Activated CD4-positive, alpha-beta T cell treated with anti-CD3 and anti-CD28 coated beads for 36 hours (primary cell): ENCODE data around the gene SMOC1. TPM values are rescaled to one million over a fixed set of nuclear protein-coding genes. Genes with fewer than 3 reads are reported as not detected.

Source experiments
- ATAC-seq: fragments of 200-7000 bp; cut with Tn5 transposase; one replicate; pipeline ENCODE4 v1.10.0; 2021; ENCODE audit warnings: mild to moderate bottlenecking, moderate library complexity
- CTCF ChIA-PET: fragments of 350-600 bp; sonication (Branson Sonifier 250); formaldehyde crosslinking; loops from one replicate; lab custom pipeline; 2021; ENCODE audit warnings: antibody characterized with exemption; lab: Charles Lee
- POLR2A ChIA-PET: fragments of 350-600 bp; sonication (Branson Sonifier 250); formaldehyde crosslinking; loops from one replicate; lab custom pipeline; 2021; ENCODE audit warnings: antibody characterized with exemption, inconsistent platforms; lab: Charles Lee
- DNase-seq: peaks from one replicate; pipeline ENCODE4 v3.0.0-alpha.2; 2020
- H3K27ac Mint-ChIP-seq: one replicate; pipeline ENCODE4 v1.8.0; 2021; ENCODE audit warnings: mixed read lengths
- H3K27me3 Mint-ChIP-seq: one replicate; pipeline ENCODE4 v1.8.0; 2021; ENCODE audit warnings: mixed read lengths
- H3K36me3 Mint-ChIP-seq: one replicate; pipeline ENCODE4 v1.8.0; 2021; ENCODE audit warnings: low read depth, mixed read lengths
- H3K4me1 Mint-ChIP-seq: one replicate; pipeline ENCODE4 v1.8.0; 2021; ENCODE audit warnings: mixed read lengths
- H3K4me3 Mint-ChIP-seq: one replicate; pipeline ENCODE4 v1.8.0; 2021; ENCODE audit warnings: mild to moderate bottlenecking, moderate library complexity, mixed read lengths
- H3K9me3 Mint-ChIP-seq: one replicate; pipeline ENCODE4 v1.8.0; 2021; ENCODE audit warnings: low read depth, mixed read lengths
- intact Hi-C, 2 experiments: fragments of 100-400 bp; cut with DNase I in 1 of 2; cut with micrococcal nuclease in 1 of 2; formaldehyde crosslinking; loops; one replicate each; pipeline versions ENCODE4 v1.14.2 to v1.15.1; 2022 to 2024; cut with DNase I, micrococcal nuclease
- total RNA-seq, 2 experiments: library from RNA; stranded (reverse); gene quantifications; one replicate each; pipeline ENCODE4 v1.2.3, GENCODE V29; 2021

SMOC1 gene
- total RNA-seq, 2 experiments from 2014 or later: not detected

- intact Hi-C loops: no loop called here
- no peaks in the 10 kb centered on the region for H3K9me3 Mint-ChIP-seq
- no peaks in the 10 kb centered on the region for H3K36me3 Mint-ChIP-seq
- no peak for ATAC-seq
- DNase-seq: no peak
- peaks cover 12% of the 10 kb centered on the region for H3K4me1 Mint-ChIP-seq
- POLR2A ChIA-PET: no interaction called here
- CTCF ChIA-PET: interaction anchor here (4.2 kb wide), 1 partner anchor 10 kb away, joined by 21 read pairs; no protein-coding TSS in a partner anchor
- no peak overlapping the region for H3K4me3 Mint-ChIP-seq
- peaks cover 16% of the 10 kb centered on the region for H3K27me3 Mint-ChIP-seq
- no peak overlapping the region for H3K27ac Mint-ChIP-seq
These were observed 139.0 kb downstream of the SMOC1 start for GRCh38 chr14:70018230-70018629.

- ChIA-PET CTCF (interaction anchor here (1.6 to 4.2 kb wide), 2 partner anchors 9 to 200 kb away, joined by 6 to 21 read pairs; no protein-coding TSS in a partner anchor), POLR2A (no interaction called here)
- DNase-seq: no peak
- Mint-ChIP-seq H3K36me3 (no peaks in the 10 kb centered on the region), H3K27me3 (peaks cover 16% of the 10 kb centered on the region), H3K9me3 (no peaks in the 10 kb centered on the region), H3K27ac (no peak overlapping the region), H3K4me1 (peaks cover 12% of the 10 kb centered on the region), H3K4me3 (no peak overlapping the region)
- intact Hi-C loops: no loop called here
- no peak for ATAC-seq
These were observed 139.5 kb downstream of the SMOC1 start for GRCh38 chr14:70018713-70019211.

GRCh38 chr14:70019695-70020094, 140.5 kb downstream of the SMOC1 start:
- H3K4me1 Mint-ChIP-seq: peaks cover 12% of the 10 kb centered on the region
- no peak for DNase-seq
- no peak overlapping the region for H3K4me3 Mint-ChIP-seq
- ATAC-seq: no peak
- ChIA-PET CTCF (interaction anchor here (0.5 to 4.2 kb wide), 5 partner anchors 8 to 201 kb away, joined by 3 to 21 read pairs (median 4); no protein-coding TSS in a partner anchor), POLR2A (no interaction called here)
- H3K27ac Mint-ChIP-seq: no peak overlapping the region
- H3K27me3 Mint-ChIP-seq: peaks cover 12% of the 10 kb centered on the region
- H3K36me3 Mint-ChIP-seq: no peaks in the 10 kb centered on the region
- intact Hi-C loops: loop anchor here in 1 of 2 experiments (10.0 kb wide), 1 partner anchor 445 kb away; the partner anchor contains the start of gene CCDC177
- H3K9me3 Mint-ChIP-seq: no peaks in the 10 kb centered on the region

- H3K36me3 Mint-ChIP-seq: no peaks in the 10 kb centered on the region
- H3K27me3 Mint-ChIP-seq: peaks cover 11% of the 10 kb centered on the region
- peaks cover 12% of the 10 kb centered on the region for H3K4me1 Mint-ChIP-seq
- intact Hi-C loops: loop anchor here in 1 of 2 experiments (10.0 kb wide), 1 partner anchor 446 kb away; the partner anchor contains the start of gene CCDC177
- ATAC-seq (no peak), DNase-seq (no peak)
- H3K9me3 Mint-ChIP-seq: no peaks in the 10 kb centered on the region
- CTCF ChIA-PET: interaction anchor here (1.4 to 1.6 kb wide), 2 partner anchors 143 to 202 kb away, joined by 3 to 6 read pairs; no protein-coding TSS in a partner anchor
- H3K27ac Mint-ChIP-seq: no peak overlapping the region
- POLR2A ChIA-PET: interaction anchor here (0.6 kb wide), 1 partner anchor 321 kb away, joined by 4 read pairs; no protein-coding TSS in a partner anchor
- no peak overlapping the region for H3K4me3 Mint-ChIP-seq
These were observed 141.3 kb downstream of the SMOC1 start for GRCh38 chr14:70020352-70021170.

- POLR2A ChIA-PET: no interaction called here
- intact Hi-C loops: loop anchor here in 1 of 2 experiments (10.0 kb wide), 1 partner anchor 447 kb away; the partner anchor contains the start of gene CCDC177
- H3K27ac Mint-ChIP-seq: no peak overlapping the region
- no peak for DNase-seq
- H3K4me3 Mint-ChIP-seq: no peak overlapping the region
- ATAC-seq: no peak
- H3K4me1 Mint-ChIP-seq: peaks cover 12% of the 10 kb centered on the region
- no peaks in the 10 kb centered on the region for H3K9me3 Mint-ChIP-seq
- peaks cover 11% of the 10 kb centered on the region for H3K27me3 Mint-ChIP-seq
- H3K36me3 Mint-ChIP-seq: no peaks in the 10 kb centered on the region
- CTCF ChIA-PET: interaction anchor here (0.6 kb wide), 1 partner anchor 185 kb away, joined by 4 read pairs; no protein-coding TSS in a partner anchor
These were observed 142.5 kb downstream of the SMOC1 start for GRCh38 chr14:70021548-70022220.

- no peak for DNase-seq
- peaks cover 7% of the 10 kb centered on the region for H3K27me3 Mint-ChIP-seq
- no peaks in the 10 kb centered on the region for H3K9me3 Mint-ChIP-seq
- no peak overlapping the region for H3K4me3 Mint-ChIP-seq
- intact Hi-C loops: loop anchor here in 1 of 2 experiments (10.0 kb wide), 1 partner anchor 448 kb away; the partner anchor contains the start of gene CCDC177
- no peak overlapping the region for H3K27ac Mint-ChIP-seq
- no peaks in the 10 kb centered on the region for H3K36me3 Mint-ChIP-seq
- peaks cover 11% of the 10 kb centered on the region for H3K4me1 Mint-ChIP-seq
- ATAC-seq: no peak
- CTCF ChIA-PET: no interaction called here
- POLR2A ChIA-PET: no interaction called here
These were observed 143.7 kb downstream of the SMOC1 start for GRCh38 chr14:70022771-70023445.

GRCh38 chr14:70023871-70024270, 144.7 kb downstream of the SMOC1 start:
- intact Hi-C loops: loop anchor here in 1 of 2 experiments (10.0 kb wide), 1 partner anchor 449 kb away; the partner anchor contains the start of gene CCDC177
- POLR2A ChIA-PET: no interaction called here
- CTCF ChIA-PET: interaction anchor here (0.5 to 1.5 kb wide), 3 partner anchors 8 to 205 kb away, joined by 3 to 6 read pairs (median 3); no protein-coding TSS in a partner anchor

GRCh38 chr14:70027785-70028428, 148.7 kb downstream of the SMOC1 start:
- Mint-ChIP-seq H3K4me1 (no peaks in the 10 kb centered on the region), H3K9me3 (no peaks in the 10 kb centered on the region)

More at GRCh38 chr14:70023871-70024270, 144.7 kb downstream of the SMOC1 start:
- H3K27ac Mint-ChIP-seq: no peak overlapping the region
- H3K27me3 Mint-ChIP-seq: peaks cover 6% of the 10 kb centered on the region
- H3K36me3 Mint-ChIP-seq: no peaks in the 10 kb centered on the region
- ATAC-seq (no peak), DNase-seq (no peak)
- H3K4me1 Mint-ChIP-seq: peaks cover 2% of the 10 kb centered on the region
- H3K9me3 Mint-ChIP-seq: no peaks in the 10 kb centered on the region
- H3K4me3 Mint-ChIP-seq: no peak overlapping the region

GRCh38 chr14:70029296-70030132, 150.3 kb downstream of the SMOC1 start:
- Mint-ChIP-seq H3K36me3 (no peaks in the 10 kb centered on the region), H3K4me3 (no peak overlapping the region), H3K4me1 (no peaks in the 10 kb centered on the region), H3K27me3 (peaks cover 2% of the 10 kb centered on the region), H3K27ac (no peak overlapping the region), H3K9me3 (no peaks in the 10 kb centered on the region)
- intact Hi-C loops: loop anchor here (5.0 to 10.0 kb wide), 4 partner anchors 152 to 455 kb away; partner anchors contain the start of genes CCDC177 (in 1 of the 2) and SMOC1 (in 1 of the 2)
- no peak for DNase-seq
- ATAC-seq: no peak
- ChIA-PET CTCF (interaction anchor here (0.9 to 2.4 kb wide), 7 partner anchors 8 to 299 kb away, joined by 3 to 21 read pairs (median 10); no protein-coding TSS in a partner anchor), POLR2A (interaction anchor here (0.6 kb wide), 1 partner anchor 23 kb away, joined by 4 read pairs; no protein-coding TSS in a partner anchor)

More at GRCh38 chr14:70027785-70028428, 148.7 kb downstream of the SMOC1 start:
- H3K4me3 Mint-ChIP-seq: no peak overlapping the region
- no peaks in the 10 kb centered on the region for H3K36me3 Mint-ChIP-seq
- ChIA-PET POLR2A (no interaction called here), CTCF (interaction anchor here (0.6 to 2.4 kb wide), 42 partner anchors 10 to 565 kb away, joined by 3 to 43 read pairs (median 4); no protein-coding TSS in a partner anchor)
- peak; percentile 68 for ATAC-seq
- no peak overlapping the region for H3K27ac Mint-ChIP-seq
- intact Hi-C loops: loop anchor here (1.0 to 10.0 kb wide), 6 partner anchors 151 to 453 kb away; partner anchors contain the start of genes CCDC177 (in 1 of the 2) and SMOC1 (in 1 of the 2)
- peaks cover 2% of the 10 kb centered on the region for H3K27me3 Mint-ChIP-seq
- DNase-seq: peak; percentile 84
